Liver (tissue), 3 donors: ENCODE data around the gene SP3.

Source experiments
- TF ChIP-seq, protein P1 (sequence below): fragments of 150-350 bp; IDR thresholded peaks from 2 replicates; pipeline ENCODE4 v1.5.1; 2017; ENCODE audit warnings: improper control_type of control experiment, low read depth, low read length; ENCODE audit not compliant: missing input control
- TF ChIP-seq, protein P2 (sequence below): IDR thresholded peaks from 2 replicates; pipeline ENCODE4 v1.6.1; 2016; ENCODE audit warnings: antibody characterized with exemption
- TF ChIP-seq, protein P3 (sequence below): IDR thresholded peaks from 2 replicates; pipeline ENCODE4 v1.6.1; 2016; ENCODE audit warnings: antibody characterized with exemption
- donor health status: healthy.
- donor health status: healthy.

DNA sequence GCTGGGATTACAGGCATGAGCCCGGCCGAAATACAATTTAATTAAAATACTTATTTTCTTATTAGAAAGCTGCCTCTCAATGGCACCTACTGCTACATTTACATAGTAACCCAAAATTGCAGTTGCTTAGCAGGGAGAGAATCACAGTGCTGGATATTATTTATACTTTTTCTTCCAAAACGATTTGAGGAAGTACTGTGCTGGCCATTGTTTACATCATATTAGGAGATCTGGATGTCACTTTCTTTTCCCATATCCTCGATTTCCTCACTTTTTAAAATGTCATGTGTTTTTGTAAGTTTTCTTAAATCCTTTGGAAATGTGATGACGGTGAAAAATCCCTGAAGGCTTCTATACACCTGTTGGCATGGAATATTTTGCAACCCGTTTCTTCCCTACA is 3.4 kb upstream of the SP3 start:
- TF ChIP-seq, protein P1, sequence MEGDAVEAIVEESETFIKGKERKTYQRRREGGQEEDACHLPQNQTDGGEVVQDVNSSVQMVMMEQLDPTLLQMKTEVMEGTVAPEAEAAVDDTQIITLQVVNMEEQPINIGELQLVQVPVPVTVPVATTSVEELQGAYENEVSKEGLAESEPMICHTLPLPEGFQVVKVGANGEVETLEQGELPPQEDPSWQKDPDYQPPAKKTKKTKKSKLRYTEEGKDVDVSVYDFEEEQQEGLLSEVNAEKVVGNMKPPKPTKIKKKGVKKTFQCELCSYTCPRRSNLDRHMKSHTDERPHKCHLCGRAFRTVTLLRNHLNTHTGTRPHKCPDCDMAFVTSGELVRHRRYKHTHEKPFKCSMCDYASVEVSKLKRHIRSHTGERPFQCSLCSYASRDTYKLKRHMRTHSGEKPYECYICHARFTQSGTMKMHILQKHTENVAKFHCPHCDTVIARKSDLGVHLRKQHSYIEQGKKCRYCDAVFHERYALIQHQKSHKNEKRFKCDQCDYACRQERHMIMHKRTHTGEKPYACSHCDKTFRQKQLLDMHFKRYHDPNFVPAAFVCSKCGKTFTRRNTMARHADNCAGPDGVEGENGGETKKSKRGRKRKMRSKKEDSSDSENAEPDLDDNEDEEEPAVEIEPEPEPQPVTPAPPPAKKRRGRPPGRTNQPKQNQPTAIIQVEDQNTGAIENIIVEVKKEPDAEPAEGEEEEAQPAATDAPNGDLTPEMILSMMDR: no peak
- TF ChIP-seq, protein P2, sequence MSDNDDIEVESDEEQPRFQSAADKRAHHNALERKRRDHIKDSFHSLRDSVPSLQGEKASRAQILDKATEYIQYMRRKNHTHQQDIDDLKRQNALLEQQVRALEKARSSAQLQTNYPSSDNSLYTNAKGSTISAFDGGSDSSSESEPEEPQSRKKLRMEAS: no peak
- TF ChIP-seq, protein P3, sequence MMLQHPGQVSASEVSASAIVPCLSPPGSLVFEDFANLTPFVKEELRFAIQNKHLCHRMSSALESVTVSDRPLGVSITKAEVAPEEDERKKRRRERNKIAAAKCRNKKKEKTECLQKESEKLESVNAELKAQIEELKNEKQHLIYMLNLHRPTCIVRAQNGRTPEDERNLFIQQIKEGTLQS: no peak
